Measurements from ENCODE around the gene NYNRIN. TPM values are rescaled to one million over a fixed set of nuclear protein-coding genes. Genes with fewer than 3 reads are reported as not detected.
"Not testable (repeated sequence)": the region's sequence is repeated elsewhere in the genome, so short reads cannot be mapped to it uniquely, and the experiment has no call there.

NYNRIN gene
- total RNA-seq, 1 donor from 2014 or later = 9.5 TPM

DNA sequence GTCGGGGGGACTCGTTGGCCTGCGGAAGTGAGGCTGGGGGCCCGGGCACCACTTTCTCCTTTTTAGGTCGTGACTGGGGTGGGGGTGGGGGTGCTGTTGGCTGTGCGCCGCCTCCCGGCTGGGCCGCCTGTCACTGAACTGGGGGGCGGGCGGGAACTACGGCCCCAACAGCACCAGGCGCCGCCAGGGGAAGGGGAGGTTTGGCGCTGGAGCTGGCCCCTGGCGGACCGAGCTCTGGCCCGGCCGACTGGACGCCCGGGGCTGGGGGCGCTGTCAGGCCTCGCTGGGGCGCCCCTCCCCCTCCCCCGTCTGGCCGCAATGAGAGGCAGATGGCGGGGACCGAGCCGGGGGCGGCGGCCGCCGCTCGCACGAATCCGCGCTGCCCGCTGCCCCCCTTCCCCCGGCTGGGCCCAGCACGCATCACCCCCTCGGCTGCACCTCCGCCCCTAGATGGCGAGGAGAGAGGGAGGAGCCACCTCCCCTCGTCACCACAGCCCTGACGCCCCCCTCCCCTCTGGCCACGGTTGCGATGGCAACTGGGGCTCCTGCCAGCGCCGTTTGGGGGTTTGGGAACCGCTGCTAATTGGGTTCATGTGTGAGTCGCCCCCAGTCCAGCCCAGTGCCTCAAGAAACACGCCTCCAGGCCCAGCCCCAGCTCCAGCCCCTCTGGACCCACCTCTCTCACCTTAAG lies 30.1 kb upstream of the NYNRIN start:
- intact Hi-C loops (cut with DNase I) = no loop called here
- DNase-seq (ENCODE audit: missing footprints) = peak; percentile 75
- ATAC-seq = peak; percentile 8

DNA sequence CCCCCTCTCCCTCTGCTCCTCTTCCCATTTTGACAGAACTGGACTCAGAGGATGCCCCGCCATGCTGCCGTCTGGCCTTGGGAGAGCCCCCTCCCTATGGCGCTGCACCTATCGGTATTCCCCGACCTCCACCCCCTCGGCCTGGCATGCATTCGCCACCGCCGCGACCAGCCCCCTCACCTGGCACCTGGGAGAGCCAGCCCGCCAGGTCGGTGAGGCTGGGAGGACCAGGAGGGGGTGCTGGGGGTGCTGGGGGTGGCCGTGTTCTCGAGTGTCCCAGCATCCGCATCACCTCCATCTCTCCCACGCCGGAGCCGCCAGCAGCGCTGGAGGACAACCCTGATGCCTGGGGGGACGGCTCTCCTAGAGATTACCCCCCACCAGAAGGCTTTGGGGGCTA lies 29.3 kb upstream of the NYNRIN start:
- intact Hi-C loops (cut with DNase I) = no loop called here
- no peak for ATAC-seq
- DNase-seq (ENCODE audit: missing footprints) = no peak

DNA sequence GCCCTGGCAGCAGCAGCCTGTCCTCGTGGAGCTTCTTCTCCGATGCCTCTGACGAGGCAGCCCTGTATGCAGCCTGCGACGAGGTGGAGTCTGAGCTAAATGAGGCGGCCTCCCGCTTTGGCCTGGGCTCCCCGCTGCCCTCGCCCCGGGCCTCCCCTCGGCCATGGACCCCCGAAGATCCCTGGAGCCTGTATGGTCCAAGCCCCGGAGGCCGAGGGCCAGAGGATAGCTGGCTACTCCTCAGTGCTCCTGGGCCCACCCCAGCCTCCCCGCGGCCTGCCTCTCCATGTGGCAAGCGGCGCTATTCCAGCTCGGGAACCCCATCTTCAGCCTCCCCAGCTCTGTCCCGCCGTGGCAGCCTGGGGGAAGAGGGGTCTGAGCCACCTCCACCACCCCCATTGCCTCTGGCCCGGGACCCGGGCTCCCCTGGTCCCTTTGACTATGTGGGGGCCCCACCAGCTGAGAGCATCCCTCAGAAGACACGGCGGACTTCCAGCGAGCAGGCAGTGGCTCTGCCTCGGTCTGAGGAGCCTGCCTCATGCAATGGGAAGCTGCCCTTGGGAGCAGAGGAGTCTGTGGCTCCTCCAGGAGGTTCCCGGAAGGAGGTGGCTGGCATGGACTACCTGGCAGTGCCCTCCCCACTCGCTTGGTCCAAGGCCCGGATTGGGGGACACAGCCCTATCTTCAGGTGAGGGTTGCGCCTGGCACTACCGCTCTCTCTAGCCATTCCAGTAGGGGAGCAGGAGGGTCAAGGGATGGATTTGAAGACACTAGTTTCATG lies 28.7 kb upstream of the NYNRIN start:
- intact Hi-C loops (cut with DNase I) = no loop called here
- DNase-seq (ENCODE audit: missing footprints) (no peak), ATAC-seq (no peak)

DNA sequence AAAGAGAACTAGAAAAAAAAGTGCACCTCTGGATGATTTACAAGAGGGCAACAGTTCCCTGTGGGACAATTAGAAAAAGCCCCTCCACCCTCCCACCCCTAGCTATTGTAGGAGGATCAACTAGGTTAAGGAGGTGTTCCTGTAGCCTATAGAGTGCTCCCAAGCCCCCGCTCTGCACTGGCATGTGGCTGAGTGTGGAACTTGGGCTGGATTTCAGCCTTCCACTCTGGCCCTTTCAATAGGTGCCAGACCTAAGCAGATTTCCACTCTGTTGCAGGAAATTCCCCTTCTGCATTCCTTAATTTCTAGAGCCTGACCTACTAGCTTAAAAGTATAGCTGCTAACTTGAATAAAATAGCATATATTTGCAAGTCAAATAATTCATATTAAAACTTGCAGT lies 28.1 kb upstream of the NYNRIN start:
- intact Hi-C loops (cut with DNase I) = no loop called here
- no peak for DNase-seq (ENCODE audit: missing footprints)
- no peak for ATAC-seq

GRCh38 chr14:24371605-24372004 lies 27.2 kb upstream of the NYNRIN start:
- DNase-seq (ENCODE audit: missing footprints); ATAC-seq; intact Hi-C loops (cut with DNase I): not testable (repeated sequence)

DNA sequence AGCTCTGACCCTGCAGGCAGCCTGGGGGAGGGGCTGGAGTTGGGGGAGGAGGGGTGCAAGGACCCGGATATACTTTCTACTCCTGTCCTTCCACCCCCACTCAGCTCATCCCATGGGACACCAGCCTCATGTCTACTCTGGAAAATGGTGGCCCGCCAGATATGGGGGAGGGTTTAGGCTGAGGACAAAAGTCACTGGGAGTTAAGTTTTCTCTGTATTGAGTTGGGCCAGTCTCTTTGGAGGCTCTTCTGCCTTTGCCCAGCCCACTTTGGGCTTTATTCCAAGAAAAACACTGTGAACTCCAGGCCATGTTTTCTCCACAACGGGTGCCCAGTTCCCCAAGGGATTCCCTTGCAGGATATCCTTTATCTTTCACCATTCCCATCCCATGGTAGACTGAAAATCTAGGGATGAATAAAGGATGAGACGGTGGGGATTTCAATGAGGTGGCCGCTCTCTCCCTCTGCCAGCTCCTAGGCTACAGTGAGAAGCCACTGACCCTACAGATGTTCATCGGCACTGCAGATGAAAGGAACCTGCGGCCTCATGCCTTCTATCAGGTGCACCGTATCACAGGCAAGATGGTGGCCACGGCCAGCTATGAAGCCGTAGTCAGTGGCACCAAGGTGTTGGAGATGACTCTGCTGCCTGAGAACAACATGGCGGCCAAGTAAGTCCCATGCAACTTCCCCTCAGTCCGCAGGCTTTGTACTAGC lies 25.9 kb upstream of the NYNRIN start:
- DNase-seq (ENCODE audit: missing footprints) = no peak
- intact Hi-C loops (cut with DNase I) = no loop called here
- ATAC-seq = no peak

GRCh38 chr14:24376448-24377070 lies 22.2 kb upstream of the NYNRIN start:
- intact Hi-C loops (cut with DNase I) = no loop called here
- DNase-seq (ENCODE audit: missing footprints) = no peak
- no peak for ATAC-seq

GRCh38 chr14:24377126-24377525 lies 21.7 kb upstream of the NYNRIN start:
- intact Hi-C loops (cut with DNase I) = no loop called here
- DNase-seq (ENCODE audit: missing footprints) (no peak), ATAC-seq (no peak)

DNA sequence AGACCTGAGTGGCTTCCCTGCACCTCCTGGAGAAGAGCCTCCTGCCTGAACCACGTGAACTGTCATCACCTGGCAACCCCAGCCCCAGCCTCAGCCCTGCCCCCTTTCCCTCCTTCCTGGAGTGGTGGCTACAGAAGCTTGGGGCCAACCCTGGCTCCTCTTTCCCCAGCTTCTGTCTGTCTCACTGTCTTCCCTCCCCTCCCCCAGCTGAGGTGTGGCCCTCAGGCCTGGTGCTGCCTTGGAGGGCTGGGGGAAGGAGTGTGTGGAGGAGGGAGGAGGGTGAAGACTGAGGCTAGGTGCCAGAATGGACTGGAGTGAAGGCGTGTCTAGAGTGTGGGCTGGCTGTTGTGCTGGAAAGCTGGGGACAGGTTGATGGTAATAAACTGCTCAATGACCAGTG lies 21.1 kb upstream of the NYNRIN start:
- no peak for DNase-seq (ENCODE audit: missing footprints)
- intact Hi-C loops (cut with DNase I) = no loop called here
- ATAC-seq = peak; percentile 18

DNA sequence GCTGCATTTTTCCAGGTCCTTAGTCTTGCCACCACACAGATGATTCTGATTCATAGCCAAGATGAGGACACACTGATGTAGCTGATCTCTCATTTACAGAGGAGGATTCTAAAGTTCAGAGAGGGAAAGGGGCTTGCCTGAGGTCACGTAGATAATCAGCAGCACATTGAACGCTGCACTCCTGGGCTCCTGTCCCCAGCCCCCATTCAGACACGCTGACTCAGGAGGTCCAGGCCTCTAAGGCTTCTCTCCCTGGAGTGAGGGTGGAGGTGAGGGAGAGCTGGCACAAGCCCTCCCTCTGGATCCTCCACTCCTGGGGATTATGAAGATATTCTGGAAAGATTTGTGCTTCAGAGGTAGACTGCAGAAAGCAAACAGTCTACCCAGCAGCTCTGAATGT lies 20.5 kb upstream of the NYNRIN start:
- DNase-seq (ENCODE audit: missing footprints) = no peak
- intact Hi-C loops (cut with DNase I) = no loop called here
- no peak for ATAC-seq

DNA sequence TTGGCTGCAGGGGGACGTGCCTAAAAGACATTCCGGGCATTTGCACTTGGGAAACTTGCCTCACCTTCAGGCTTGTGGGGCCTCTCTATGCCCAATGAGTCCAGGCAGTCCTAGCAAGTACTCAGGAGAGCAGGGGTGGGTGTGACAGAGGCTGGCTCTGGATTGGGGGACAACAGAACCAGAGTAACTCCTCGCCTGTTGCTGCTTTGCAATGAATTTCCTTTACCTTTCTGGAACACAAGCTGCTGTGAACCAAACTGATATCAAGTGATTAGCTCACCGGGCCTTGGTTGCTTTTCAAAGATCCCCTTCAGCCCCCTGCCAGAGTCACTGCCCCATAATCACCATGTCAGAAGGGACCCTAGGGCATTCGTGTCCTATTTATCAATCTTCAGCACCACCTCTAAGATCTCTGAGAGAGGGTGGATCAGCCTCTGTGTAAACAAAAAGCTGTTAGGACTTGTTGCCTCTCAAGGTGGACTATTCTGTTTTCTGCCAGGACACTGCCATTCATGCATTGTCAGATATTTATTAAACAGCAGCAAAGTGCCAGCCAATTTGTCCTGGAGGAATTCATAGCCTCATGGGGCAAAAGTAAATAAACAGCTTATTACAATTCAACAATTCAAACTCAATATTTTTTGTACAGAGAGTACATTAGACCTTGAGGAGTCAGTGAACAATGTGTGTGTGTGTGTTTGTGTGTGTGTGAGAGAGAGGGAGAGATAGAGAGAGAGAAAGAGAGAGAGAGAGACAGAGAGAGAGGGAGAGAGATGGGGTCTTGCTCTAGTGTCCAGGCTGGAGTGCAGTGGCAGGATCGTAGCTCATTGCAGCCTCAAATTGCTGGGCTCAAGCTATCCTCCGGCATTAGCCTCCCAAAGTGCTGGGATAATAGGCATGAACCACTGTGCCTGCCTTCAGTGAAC lies 19.6 kb upstream of the NYNRIN start:
- intact Hi-C loops (cut with DNase I) = no loop called here
- ATAC-seq (no peak), DNase-seq (ENCODE audit: missing footprints) (no peak)

DNA sequence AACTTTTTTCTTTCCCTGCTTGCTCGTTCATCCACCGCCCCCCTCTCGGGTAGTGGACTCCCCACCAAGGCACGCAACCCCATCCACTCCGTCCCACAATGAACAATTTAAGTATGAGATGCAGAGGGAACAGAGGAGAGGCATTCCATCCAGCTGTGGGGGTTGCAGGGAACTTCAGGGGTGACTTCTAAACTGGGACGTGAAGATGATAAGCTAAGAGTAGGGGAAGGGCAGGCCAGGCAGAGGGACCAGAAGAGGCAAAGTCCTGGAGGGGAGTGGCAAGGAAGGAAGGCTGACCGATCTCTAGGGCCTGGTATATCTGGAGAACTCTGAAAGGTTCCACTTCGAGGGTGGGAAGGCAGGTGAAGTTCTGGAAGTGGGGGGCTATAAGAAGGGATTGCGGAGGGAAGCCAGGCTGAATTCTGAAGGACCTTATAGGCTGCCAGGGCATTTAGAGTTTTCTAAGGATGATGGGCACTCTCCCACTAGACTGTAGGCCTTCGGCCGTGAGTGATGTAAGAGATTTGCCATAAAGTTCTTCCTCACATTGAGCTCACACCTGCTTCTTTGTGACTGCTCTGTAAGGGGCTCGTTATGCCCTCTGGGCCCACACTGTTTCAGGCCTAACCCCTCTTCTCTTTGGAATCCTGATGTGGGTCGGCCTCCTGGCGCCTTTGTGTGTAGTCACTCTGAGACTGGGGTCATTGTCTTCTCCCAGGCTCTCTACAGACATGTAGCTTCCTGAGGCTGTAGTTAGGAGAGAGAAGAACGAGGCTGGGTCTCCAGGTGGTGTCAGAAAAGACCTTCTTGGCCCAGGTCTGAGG lies 18.7 kb upstream of the NYNRIN start:
- ATAC-seq (no peak), DNase-seq (ENCODE audit: missing footprints) (no peak)
- intact Hi-C loops (cut with DNase I) = no loop called here

DNA sequence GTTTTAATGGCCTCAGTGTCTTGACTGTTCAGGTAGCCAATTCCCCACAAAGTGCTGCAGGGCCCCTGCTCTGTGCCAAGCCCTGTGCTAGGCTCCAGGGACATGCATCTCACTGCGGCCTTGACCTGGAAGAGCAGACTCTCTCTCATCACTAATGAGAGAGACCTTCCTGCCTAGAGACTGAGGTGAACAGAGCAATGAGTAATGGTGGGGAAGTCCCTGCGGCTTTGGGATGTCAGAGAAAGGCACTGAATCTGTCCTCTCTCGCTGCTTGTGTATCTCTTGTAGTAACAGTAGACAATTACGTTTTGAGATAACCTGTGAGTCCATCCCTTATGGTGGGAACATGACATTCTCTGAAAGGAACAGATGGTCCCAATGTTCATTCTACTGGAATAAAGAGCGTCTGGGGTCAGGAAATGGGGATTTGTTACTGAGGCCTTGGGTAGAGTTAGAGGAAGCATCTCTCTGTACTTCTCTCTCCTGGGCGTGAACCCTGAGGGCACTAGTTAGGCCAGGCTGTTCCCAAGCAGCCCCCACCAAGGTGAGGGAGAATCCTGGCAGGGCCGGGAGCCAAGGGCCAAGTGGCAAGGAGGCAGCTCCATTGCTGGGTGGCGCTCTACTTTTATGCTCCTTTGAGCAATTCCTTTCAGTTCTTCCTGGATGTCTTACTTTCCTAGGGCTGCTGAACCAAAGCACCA lies 17.3 kb upstream of the NYNRIN start:
- ATAC-seq = no peak
- intact Hi-C loops (cut with DNase I) = no loop called here
- DNase-seq (ENCODE audit: missing footprints) = no peak

DNA sequence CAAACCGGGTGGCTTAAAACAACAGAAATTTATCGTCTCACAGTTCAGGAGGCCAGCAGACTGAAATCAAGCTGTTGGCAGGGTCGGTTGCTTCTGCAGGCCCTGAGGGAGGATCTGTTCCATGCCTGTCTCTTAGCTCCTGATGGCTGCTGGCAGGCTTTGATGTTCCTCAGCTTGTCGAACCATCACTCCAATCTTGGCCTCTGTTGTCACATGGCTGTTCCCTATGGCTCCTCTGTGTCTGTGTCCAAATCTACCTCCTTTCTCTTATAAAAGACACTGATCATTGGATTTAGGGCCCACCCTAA lies 16.8 kb upstream of the NYNRIN start:
- ATAC-seq (peak; percentile 19), DNase-seq (ENCODE audit: missing footprints) (no peak)
- intact Hi-C loops (cut with DNase I) = no loop called here

- ATAC-seq (no peak), DNase-seq (ENCODE audit: missing footprints) (no peak)
- intact Hi-C loops (cut with DNase I) = no loop called here
Measured at GRCh38 chr14:24384169-24384568, 14.6 kb upstream of the NYNRIN start.

- intact Hi-C loops (cut with DNase I) = no loop called here
- no peak for DNase-seq (ENCODE audit: missing footprints)
- no peak for ATAC-seq
Measured at GRCh38 chr14:24385524-24385923, 13.3 kb upstream of the NYNRIN start.

DNA sequence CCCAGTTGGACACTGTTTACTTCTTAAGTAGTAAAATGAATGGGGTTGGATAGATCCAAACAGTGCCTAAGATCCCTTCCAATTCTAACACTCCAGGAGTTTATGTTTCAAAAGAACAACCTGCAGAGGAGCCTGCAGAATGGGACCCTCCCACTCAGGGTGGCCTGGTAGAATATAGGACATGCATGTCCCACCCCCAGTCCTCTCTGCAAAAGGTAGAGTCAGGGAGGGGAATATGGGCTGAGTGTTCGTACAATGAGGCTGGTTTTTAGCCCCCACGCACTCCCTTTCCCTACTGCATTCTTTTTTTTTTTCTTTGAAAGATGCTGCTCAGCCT lies 11.8 kb upstream of the NYNRIN start:
- ATAC-seq (no peak), DNase-seq (ENCODE audit: missing footprints) (no peak)
- intact Hi-C loops (cut with DNase I) = no loop called here

Measured in Right ventricle myocardium inferior (tissue), 1 donor.